Choroid plexus epithelial cell (primary cell): ENCODE data around the gene CSMD2.

Source experiments
- DNase-seq: peaks from one replicate; pipeline ENCODE4 v3.0.0-alpha.2; 2010; ENCODE audit warnings: low read depth
- H3K4me3 ChIP-seq: 2 replicates; pipeline ENCODE4 v1.5.1; 2011; ENCODE audit warnings: low read depth, mild to moderate bottlenecking, control low read depth, low read length, moderate library complexity
- TF ChIP-seq, protein P1 (sequence below): conservative IDR thresholded peaks from 2 replicates; pipeline ENCODE4 v1.5.1; 2011; ENCODE audit warnings: low read depth, mild to moderate bottlenecking, control low read depth, inconsistent platforms, low read length, moderate library complexity

Gene CSMD2

DNA sequence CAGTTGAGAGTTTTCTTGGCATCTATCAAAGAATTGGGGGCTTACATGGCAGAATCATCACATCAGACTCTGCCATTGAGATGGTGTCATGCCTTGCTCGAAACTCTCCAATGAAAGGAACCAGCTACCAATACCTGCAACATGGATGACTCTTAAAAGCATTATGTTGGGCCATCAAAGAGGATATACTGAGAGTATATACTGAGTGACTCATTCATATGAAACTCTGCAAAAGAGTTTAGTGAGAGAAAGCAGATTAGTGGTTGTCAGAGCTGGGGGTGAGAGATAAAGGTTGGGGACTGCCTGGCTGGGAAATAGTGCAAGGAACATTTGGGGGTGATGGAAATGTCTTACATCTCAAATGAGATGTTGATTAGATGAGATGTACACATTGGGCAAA lies 315.8 kb downstream of the CSMD2 start:
- DNase-seq: no peak
- no peak overlapping the region for H3K4me3 ChIP-seq
- TF ChIP-seq, protein P1, sequence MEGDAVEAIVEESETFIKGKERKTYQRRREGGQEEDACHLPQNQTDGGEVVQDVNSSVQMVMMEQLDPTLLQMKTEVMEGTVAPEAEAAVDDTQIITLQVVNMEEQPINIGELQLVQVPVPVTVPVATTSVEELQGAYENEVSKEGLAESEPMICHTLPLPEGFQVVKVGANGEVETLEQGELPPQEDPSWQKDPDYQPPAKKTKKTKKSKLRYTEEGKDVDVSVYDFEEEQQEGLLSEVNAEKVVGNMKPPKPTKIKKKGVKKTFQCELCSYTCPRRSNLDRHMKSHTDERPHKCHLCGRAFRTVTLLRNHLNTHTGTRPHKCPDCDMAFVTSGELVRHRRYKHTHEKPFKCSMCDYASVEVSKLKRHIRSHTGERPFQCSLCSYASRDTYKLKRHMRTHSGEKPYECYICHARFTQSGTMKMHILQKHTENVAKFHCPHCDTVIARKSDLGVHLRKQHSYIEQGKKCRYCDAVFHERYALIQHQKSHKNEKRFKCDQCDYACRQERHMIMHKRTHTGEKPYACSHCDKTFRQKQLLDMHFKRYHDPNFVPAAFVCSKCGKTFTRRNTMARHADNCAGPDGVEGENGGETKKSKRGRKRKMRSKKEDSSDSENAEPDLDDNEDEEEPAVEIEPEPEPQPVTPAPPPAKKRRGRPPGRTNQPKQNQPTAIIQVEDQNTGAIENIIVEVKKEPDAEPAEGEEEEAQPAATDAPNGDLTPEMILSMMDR: no peak

- no peak overlapping the region for H3K4me3 ChIP-seq
- DNase-seq: no peak
- TF ChIP-seq, protein P1: no peak
These were observed 316.7 kb downstream of the CSMD2 start for GRCh38 chr1:33848205-33848937.

DNA sequence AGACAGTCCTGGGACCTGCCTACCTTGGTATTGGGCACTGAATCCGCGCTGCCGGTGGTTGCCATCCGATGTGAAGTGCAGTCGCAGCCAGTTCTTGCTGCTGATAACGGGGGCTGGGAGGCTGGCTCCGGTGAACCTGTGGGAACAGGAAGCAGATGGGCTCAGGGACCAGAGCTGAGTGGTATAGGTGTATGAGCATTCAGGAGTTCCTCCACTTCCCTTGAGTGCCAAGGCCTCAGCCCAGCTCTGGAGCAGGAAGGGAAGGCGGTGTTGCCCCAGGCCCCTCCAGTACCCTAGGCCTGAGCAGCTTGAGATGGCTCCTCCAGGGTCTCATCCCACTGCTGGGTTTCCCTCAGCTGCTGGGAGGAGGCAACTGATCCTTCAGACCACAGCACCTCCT lies 318.2 kb downstream of the CSMD2 start:
- no peak for DNase-seq
- no peak overlapping the region for H3K4me3 ChIP-seq
- TF ChIP-seq, protein P1: no peak

- DNase-seq: no peak
- TF ChIP-seq, protein P1: no peak
- no peak overlapping the region for H3K4me3 ChIP-seq
These were observed 320.9 kb downstream of the CSMD2 start for GRCh38 chr1:33844166-33844565.

- H3K4me3 ChIP-seq: no peak overlapping the region
- TF ChIP-seq, protein P1: no peak
- no peak for DNase-seq
These were observed 322.7 kb downstream of the CSMD2 start for GRCh38 chr1:33842348-33842747.

DNA sequence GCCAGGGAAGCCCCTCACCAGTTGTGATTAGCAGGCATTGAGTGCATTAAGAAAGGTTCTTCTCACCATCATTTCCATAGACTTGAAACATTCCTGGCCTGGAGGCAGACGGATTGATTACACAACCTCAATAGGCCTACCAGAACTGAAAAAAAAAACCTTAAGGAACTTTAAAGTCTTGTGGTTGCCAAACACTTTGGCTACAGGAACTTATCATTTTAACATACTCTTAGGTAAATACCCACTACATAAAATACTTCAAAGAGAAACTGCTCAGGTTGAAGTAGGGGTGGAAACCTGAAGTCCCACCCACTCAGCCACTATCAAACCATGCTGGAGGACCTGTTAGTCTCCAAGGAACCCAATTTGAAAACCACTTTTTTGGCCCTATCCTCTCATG lies 323.5 kb downstream of the CSMD2 start:
- DNase-seq: no peak
- H3K4me3 ChIP-seq: no peak overlapping the region
- TF ChIP-seq, protein P1: no peak

GRCh38 chr1:33837635-33838034 lies 327.4 kb downstream of the CSMD2 start:
- no peak for DNase-seq
- TF ChIP-seq, protein P1: no peak
- H3K4me3 ChIP-seq: no peak overlapping the region
